ENCODE results near the gene TTLL6.

- TF ChIP-seq CTCF (IDR thresholded peaks at IDR 0.05) (no peak), POLR2AphosphoS5 (IDR thresholded peaks at IDR 0.05) (no peak), POLR2A (IDR thresholded peaks at IDR 0.05) (no peak)
These were observed 60.2 kb downstream of the TTLL6 start for GRCh38 chr17:48756830-48757251.

All from stomach (tissue), 4 donors.